Measurements from ENCODE around the gene TCERG1.

TCERG1 gene

DNA sequence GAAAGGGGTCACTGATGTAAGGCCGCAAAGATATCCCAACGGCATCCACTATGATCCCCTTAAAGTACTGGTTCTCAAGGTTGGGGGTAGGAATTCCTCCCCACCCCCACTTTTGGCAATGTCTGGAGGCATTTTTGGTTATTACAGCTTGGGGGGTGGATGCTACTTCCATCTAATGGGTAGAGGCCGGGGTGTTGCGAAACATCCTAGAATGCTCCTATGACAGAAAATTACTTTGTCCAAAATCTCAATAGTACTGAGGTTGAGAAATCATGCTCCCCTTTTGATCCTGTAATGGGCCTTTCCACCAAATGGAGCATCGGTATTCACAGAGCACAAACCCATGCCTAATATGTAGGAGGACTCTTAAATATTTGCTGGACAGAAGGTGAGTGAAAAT lies 20.8 kb upstream of the TCERG1 start:
- no peak overlapping the region for H3K27ac ChIP-seq
- peaks cover 25% of the 10 kb centered on the region for H3K27me3 ChIP-seq
- TF ChIP-seq, protein P1, sequence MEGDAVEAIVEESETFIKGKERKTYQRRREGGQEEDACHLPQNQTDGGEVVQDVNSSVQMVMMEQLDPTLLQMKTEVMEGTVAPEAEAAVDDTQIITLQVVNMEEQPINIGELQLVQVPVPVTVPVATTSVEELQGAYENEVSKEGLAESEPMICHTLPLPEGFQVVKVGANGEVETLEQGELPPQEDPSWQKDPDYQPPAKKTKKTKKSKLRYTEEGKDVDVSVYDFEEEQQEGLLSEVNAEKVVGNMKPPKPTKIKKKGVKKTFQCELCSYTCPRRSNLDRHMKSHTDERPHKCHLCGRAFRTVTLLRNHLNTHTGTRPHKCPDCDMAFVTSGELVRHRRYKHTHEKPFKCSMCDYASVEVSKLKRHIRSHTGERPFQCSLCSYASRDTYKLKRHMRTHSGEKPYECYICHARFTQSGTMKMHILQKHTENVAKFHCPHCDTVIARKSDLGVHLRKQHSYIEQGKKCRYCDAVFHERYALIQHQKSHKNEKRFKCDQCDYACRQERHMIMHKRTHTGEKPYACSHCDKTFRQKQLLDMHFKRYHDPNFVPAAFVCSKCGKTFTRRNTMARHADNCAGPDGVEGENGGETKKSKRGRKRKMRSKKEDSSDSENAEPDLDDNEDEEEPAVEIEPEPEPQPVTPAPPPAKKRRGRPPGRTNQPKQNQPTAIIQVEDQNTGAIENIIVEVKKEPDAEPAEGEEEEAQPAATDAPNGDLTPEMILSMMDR (IDR thresholded peaks at IDR 0.05) = no peak
- H3K4me3 ChIP-seq (ENCODE audit: low read depth in 1 of 2, low read length in 1 of 2) = no peak overlapping the region
- H3K4me1 ChIP-seq (ENCODE audit: control insufficient read depth in 1 of 2, insufficient read depth in 1 of 2, low read depth in 1 of 2, low read length in 1 of 2) = no peaks in the 10 kb centered on the region
- no peaks in the 10 kb centered on the region for H3K9me3 ChIP-seq
- no peaks in the 10 kb centered on the region for H3K36me3 ChIP-seq

DNA sequence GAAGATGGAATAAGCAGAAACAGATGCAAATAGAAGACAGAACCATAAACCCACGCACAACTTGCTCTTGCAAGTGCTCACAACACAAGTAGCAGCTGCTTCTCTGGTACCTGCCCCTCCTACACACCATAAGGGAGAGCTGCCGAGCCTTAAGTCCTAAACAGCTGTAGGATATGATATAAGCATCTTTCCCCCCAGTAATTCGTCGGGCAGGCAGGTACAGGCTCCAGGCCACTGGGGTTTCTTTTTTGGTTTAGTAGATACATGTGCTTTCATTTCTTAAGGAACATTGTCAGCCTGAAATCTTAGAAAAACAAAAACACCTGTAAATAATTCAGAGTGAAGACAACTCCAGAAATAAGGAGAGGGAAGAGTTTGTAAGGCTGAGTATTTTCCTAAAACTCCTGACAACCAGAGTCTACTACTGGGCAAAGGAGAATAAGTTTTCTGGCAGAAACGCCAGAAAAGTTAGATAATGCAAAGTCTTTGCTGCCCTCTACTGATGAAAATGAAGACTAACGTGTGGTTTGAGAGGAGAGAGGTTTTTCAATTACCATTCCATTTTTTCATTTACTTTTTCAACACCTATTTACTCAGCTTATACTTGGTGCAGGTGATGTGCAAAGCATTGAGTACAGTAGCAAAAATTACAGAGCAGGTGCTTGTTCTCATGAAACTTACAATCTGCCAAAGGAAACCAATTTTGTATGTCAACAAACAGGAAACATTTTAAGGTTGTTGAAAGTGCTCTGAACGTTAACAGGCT lies 20.1 kb upstream of the TCERG1 start:
- Histone ChIP-seq H3K4me1 (ENCODE audit: control insufficient read depth in 1 of 2, insufficient read depth in 1 of 2, low read depth in 1 of 2, low read length in 1 of 2) (no peaks in the 10 kb centered on the region), H3K36me3 (no peaks in the 10 kb centered on the region)
- TF ChIP-seq, protein P1 (IDR thresholded peaks at IDR 0.05) = peak; percentile 20

DNA sequence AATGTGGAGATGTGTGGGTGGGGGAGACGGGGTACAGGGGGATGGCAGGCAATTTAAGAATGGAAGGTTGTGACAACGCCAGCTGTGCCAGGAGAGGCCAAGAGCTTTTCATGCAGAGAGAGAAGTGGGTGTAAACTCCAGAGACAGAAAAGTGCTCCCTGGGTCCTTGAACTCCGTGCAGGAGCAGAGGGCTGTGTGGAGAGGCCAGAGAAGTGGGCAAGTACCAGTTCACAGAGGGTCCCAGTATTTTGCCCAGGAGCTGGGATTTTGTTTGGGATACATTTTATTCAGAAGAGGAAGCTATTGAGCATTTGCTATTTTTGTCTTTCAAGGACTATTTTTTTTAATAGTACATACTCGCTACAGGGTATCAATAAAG lies 19.5 kb upstream of the TCERG1 start:
- TF ChIP-seq, protein P1 (IDR thresholded peaks at IDR 0.05) = no peak
- Histone ChIP-seq H3K4me1 (ENCODE audit: control insufficient read depth in 1 of 2, insufficient read depth in 1 of 2, low read depth in 1 of 2, low read length in 1 of 2) (no peaks in the 10 kb centered on the region), H3K36me3 (no peaks in the 10 kb centered on the region), H3K27ac (no peak overlapping the region), H3K9me3 (no peaks in the 10 kb centered on the region), H3K27me3 (peaks cover 29% of the 10 kb centered on the region), H3K4me3 (ENCODE audit: low read depth in 1 of 2, low read length in 1 of 2) (no peak overlapping the region)

More for the DNA sequence above, 20.1 kb upstream of the TCERG1 start:
- H3K4me3 ChIP-seq (ENCODE audit: low read depth in 1 of 2, low read length in 1 of 2) = no peak overlapping the region
- no peaks in the 10 kb centered on the region for H3K9me3 ChIP-seq
- no peak overlapping the region for H3K27ac ChIP-seq
- peaks cover 25% of the 10 kb centered on the region for H3K27me3 ChIP-seq

DNA sequence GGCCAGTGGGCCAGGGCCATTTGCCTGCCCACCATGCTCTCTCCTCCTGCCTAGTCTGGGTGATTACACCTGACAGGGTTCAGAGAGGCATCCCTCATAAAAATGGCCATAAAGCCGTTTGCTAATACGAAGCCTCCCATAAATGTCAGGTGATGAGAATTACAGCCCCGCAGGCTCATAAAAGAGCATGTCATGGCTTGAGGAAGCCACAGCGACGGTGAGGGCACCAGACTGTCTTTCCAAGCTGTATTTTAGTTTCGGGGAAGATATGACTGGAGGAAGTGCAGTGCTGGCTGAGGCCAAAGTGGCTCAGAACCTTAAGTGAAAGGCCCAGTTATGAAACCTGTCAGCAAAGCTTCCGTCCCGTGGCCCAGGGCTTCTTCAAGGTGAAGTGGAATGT lies 18.5 kb upstream of the TCERG1 start:
- no peak overlapping the region for H3K27ac ChIP-seq
- no peaks in the 10 kb centered on the region for H3K9me3 ChIP-seq
- no peaks in the 10 kb centered on the region for H3K4me1 ChIP-seq (ENCODE audit: control insufficient read depth in 1 of 2, insufficient read depth in 1 of 2, low read depth in 1 of 2, low read length in 1 of 2)
- H3K27me3 ChIP-seq = peaks cover 33% of the 10 kb centered on the region
- H3K4me3 ChIP-seq (ENCODE audit: low read depth in 1 of 2, low read length in 1 of 2) = no peak overlapping the region
- TF ChIP-seq, protein P1 (IDR thresholded peaks at IDR 0.05) = no peak
- no peaks in the 10 kb centered on the region for H3K36me3 ChIP-seq

DNA sequence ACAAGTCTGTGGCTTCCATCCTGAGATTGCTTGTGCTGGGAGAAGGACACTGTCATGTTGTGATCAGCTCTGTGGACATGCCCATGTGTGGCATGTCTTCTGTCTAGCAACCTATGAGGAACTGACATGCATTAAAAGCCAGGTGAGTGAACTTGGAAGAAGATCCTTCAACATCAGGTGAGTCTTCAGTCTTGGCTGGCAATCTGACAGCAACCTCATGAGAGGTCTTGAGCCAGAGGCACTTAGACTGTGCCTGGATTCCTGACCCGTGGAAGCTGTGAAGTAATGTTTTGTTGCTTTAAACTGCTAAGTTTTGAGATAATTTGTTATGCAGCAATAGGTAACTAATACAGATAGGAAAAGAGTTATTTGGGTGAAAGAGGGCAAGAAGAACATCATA lies 6.8 kb upstream of the TCERG1 start:
- TF ChIP-seq, protein P1 (IDR thresholded peaks at IDR 0.05) = no peak
- no peaks in the 10 kb centered on the region for H3K4me1 ChIP-seq (ENCODE audit: control insufficient read depth in 1 of 2, insufficient read depth in 1 of 2, low read depth in 1 of 2, low read length in 1 of 2)
- no peak overlapping the region for H3K4me3 ChIP-seq (ENCODE audit: low read depth in 1 of 2, low read length in 1 of 2)
- peaks cover 47% of the 10 kb centered on the region for H3K27me3 ChIP-seq
- H3K9me3 ChIP-seq = no peaks in the 10 kb centered on the region
- H3K27ac ChIP-seq = no peak overlapping the region
- no peaks in the 10 kb centered on the region for H3K36me3 ChIP-seq
